Transverse colon (tissue), 4 donors: Measurements from ENCODE around the gene CCDC178. TPM values are rescaled to one million over a fixed set of nuclear protein-coding genes. Genes with fewer than 3 reads are reported as not detected.

ENCODE experiments used
- DNase-seq: peaks from one replicate; pipeline ENCODE4 v3.0.0-alpha.2; 2019
- H3K27ac ChIP-seq, 4 donors: fragments of 200-600 bp; sonication (generic); 2 replicates each; pipeline ENCODE4 v1.5.1; 2016 to 2018; ENCODE audit warnings: inconsistent platforms in 4 of 4
- H3K27me3 ChIP-seq: fragments of 200-600 bp; sonication (generic); 2 replicates; pipeline ENCODE4 v1.5.1; 2017; ENCODE audit warnings: inconsistent platforms
- H3K36me3 ChIP-seq, 4 donors: fragments of 200-600 bp; sonication (generic); 2 replicates each; pipeline ENCODE4 v1.5.1; 2017 to 2019; ENCODE audit warnings: inconsistent platforms in 4 of 4
- H3K4me1 ChIP-seq, 4 donors: fragments of 200-600 bp; sonication (generic); 2 replicates each; pipeline ENCODE4 v1.5.1; 2017 to 2020; ENCODE audit warnings: inconsistent platforms in 4 of 4
- H3K4me3 ChIP-seq, 4 donors: fragments of 200-600 bp; sonication (generic); 1 replicate in 1 of 4; 2 replicates in 3 of 4; pipeline versions ENCODE4 v1.5.1 to v1.6.1; 2017 to 2019; ENCODE audit warnings: inconsistent platforms in 4 of 4
- H3K9me3 ChIP-seq, 2 donors: fragments of 200-600 bp; sonication (generic); 2 replicates each; pipeline ENCODE4 v1.5.1; 2017 to 2019; ENCODE audit warnings: inconsistent platforms in 2 of 2
- EP300 ChIP-seq: sonication (generic); formaldehyde crosslinking; IDR thresholded peaks from one replicate; pipeline ENCODE4 v1.6.1; 2017; ENCODE audit warnings: antibody characterized with exemption, low read depth
- POLR2A ChIP-seq: fragments of 450-650 bp; IDR thresholded peaks from one replicate; pipeline ENCODE4 v1.6.1; 2016; ENCODE audit warnings: antibody characterized with exemption, mild to moderate bottlenecking, moderate library complexity
- POLR2AphosphoS5 ChIP-seq, 3 donors: sonication (generic); formaldehyde crosslinking; IDR thresholded peaks; one replicate each; pipeline ENCODE4 v1.6.1; 2016; ENCODE audit warnings: antibody characterized with exemption in 3 of 3
- WGBS, 2 donors: methylation state at CpG; one replicate each; pipeline ENCODE4 v1.1.5; 2018; ENCODE audit warnings: low coverage in 1 of 2; 5-methylcytosine and 5-hydroxymethylcytosine counted together
- in situ Hi-C, 4 donors: fragments of 200-750 bp; cut with MboI; loops; one replicate each; pipeline versions ENCODE4 v1.15.0 to v1.15.1; 2017; ENCODE audit warnings: low sequenced_read_pairs in 3 of 4, low pct_ligation_motif_present in 1 of 4, low pct_unique_long_range_greater_than_20kb in 1 of 4
- intact Hi-C: fragments of 100-400 bp; cut with DNase I; formaldehyde crosslinking; loops from one replicate; pipeline ENCODE4 v1.15.1; 2023; ENCODE audit warnings: low total_unique reads
- total RNA-seq, 4 donors: library from RNA; depleted of rRNA; stranded (reverse); fragments of >200 nt; gene quantifications; one replicate each; pipeline ENCODE4 v1.1.0, GENCODE V29; 2016
- TF ChIP-seq, protein P1 (sequence below), 5 experiments: fragments of 200-600 bp in 3 of 5; fragments of 450-650 bp in 2 of 5; sonication (generic) in 3 of 5; IDR thresholded peaks; 1 replicate in 2 of 5; 2 replicates in 3 of 5; pipeline ENCODE4 v1.5.1; 2016 to 2017; ENCODE audit warnings: antibody characterized with exemption in 5 of 5, inconsistent platforms in 3 of 5, mild to moderate bottlenecking in 2 of 5, moderate library complexity in 1 of 5

The CCDC178 gene
- total RNA-seq, 4 donors from 2014 or later, result 131 TPM; not detected in 3

GRCh38 chr18:32910694-32911296, 529.7 kb downstream of the CCDC178 start:
- no peaks in the 10 kb centered on the region for H3K4me1 ChIP-seq
- in situ Hi-C loops (no loop called here), intact Hi-C loops (no loop called here)
- no peak overlapping the region for H3K4me3 ChIP-seq
- no peak for TF ChIP-seq EP300
- no peak for TF ChIP-seq POLR2AphosphoS5 (IDR thresholded peaks at IDR 0.05)
- TF ChIP-seq POLR2A, result no peak
- TF ChIP-seq, protein P1, sequence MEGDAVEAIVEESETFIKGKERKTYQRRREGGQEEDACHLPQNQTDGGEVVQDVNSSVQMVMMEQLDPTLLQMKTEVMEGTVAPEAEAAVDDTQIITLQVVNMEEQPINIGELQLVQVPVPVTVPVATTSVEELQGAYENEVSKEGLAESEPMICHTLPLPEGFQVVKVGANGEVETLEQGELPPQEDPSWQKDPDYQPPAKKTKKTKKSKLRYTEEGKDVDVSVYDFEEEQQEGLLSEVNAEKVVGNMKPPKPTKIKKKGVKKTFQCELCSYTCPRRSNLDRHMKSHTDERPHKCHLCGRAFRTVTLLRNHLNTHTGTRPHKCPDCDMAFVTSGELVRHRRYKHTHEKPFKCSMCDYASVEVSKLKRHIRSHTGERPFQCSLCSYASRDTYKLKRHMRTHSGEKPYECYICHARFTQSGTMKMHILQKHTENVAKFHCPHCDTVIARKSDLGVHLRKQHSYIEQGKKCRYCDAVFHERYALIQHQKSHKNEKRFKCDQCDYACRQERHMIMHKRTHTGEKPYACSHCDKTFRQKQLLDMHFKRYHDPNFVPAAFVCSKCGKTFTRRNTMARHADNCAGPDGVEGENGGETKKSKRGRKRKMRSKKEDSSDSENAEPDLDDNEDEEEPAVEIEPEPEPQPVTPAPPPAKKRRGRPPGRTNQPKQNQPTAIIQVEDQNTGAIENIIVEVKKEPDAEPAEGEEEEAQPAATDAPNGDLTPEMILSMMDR (IDR thresholded peaks at IDR 0.05), result no peak
- H3K36me3 ChIP-seq, result no peaks in the 10 kb centered on the region
- no peaks in the 10 kb centered on the region for H3K9me3 ChIP-seq
- no peaks in the 10 kb centered on the region for H3K27me3 ChIP-seq
- H3K27ac ChIP-seq, result no peak overlapping the region
- no peak for DNase-seq
- WGBS, 2 donors, result 79 to 80% methylated on average over 5 of the region's 5 CpGs

DNA sequence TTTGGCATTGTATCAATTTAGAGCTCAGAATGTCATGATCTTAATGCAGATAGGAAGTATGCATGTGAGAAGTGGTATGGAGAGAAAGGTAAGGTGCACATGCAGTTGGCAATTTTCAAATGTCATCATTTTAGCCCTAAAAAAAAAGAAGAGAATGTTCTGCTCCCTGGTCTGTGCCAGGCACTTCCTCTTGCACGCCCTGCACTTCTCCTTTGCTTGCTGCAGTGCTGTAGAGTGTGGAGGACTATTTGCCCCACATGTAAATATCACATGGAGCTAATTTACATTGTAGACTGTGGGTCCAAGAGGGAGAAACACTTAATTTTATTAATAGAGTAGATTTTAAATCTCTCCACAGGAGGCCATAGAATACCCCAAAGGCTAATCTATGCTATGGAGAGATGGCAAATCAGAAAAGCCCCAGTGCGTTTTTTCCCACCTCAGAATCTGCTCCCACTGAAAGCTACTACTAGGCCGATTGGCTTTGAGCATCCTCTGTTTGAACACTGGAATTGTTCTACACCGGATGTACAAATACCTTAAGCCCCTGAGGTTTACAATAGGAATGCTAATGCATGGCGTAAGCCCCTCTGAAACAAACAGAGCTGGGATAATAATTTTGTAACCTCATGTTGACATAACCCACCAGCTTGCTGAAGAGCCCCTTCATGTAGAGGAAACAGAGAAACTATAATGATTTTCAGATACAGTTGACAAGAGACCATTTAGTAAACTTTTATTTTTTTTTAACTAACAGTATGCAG, 530.5 kb downstream of the CCDC178 start:
- in situ Hi-C loops, result no loop called here
- Histone ChIP-seq H3K36me3 (no peaks in the 10 kb centered on the region), H3K4me3 (no peak overlapping the region), H3K4me1 (no peaks in the 10 kb centered on the region), H3K27me3 (no peaks in the 10 kb centered on the region), H3K9me3 (no peaks in the 10 kb centered on the region), H3K27ac (no peak overlapping the region)
- WGBS, 2 donors, result 76 to 82% methylated on average over 3 to 5 of the region's 5 CpGs
- TF ChIP-seq EP300 (no peak), POLR2AphosphoS5 (IDR thresholded peaks at IDR 0.05) (no peak), POLR2A (no peak)
- TF ChIP-seq, protein P1 (IDR thresholded peaks at IDR 0.05), result no peak
- intact Hi-C loops, result no loop called here
- DNase-seq, result no peak

DNA sequence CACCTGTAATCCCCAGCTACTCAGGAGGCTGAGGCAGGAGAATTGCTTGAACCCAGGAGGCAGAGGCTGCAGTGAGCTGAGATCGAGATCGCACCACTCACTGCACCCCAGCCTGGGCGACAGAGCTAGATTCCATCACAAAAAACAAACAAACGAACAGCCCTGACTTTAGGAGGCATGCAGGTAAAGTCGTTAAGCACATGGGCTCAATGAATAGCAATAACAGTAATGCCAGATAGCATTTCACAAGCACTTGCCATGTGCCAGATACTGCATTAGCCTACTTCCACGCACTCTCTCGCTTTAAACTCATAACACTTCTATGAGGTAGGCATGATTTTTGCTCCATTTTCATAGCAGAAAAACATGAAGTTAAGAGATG, 532.1 kb downstream of the CCDC178 start:
- Histone ChIP-seq H3K27me3 (no peaks in the 10 kb centered on the region), H3K9me3 (no peaks in the 10 kb centered on the region), H3K4me1 (no peaks in the 10 kb centered on the region), H3K36me3 (no peaks in the 10 kb centered on the region), H3K27ac (no peak overlapping the region), H3K4me3 (no peak overlapping the region)
- no peak for DNase-seq
- 87% methylated on average over 7 of the region's 7 CpGs; no CpG with 5 or more reads in 1 of the 2 donors for WGBS, 2 donors
- in situ Hi-C loops (no loop called here), intact Hi-C loops (no loop called here)
- TF ChIP-seq EP300 (no peak), POLR2A (no peak), POLR2AphosphoS5 (IDR thresholded peaks at IDR 0.05) (no peak)
- TF ChIP-seq, protein P1 (IDR thresholded peaks at IDR 0.05), result no peak

GRCh38 chr18:32907648-32908423, 532.7 kb downstream of the CCDC178 start:
- WGBS, 2 donors, result 86 to 89% methylated on average over 6 to 12 of the region's 12 CpGs
- in situ Hi-C loops, result no loop called here

More at GRCh38 chr18:32907648-32908423, 532.7 kb downstream of the CCDC178 start:
- no peaks in the 10 kb centered on the region for H3K9me3 ChIP-seq
- no peaks in the 10 kb centered on the region for H3K36me3 ChIP-seq
- intact Hi-C loops, result no loop called here
- DNase-seq, result no peak
- H3K27me3 ChIP-seq, result no peaks in the 10 kb centered on the region
- TF ChIP-seq POLR2AphosphoS5 (IDR thresholded peaks at IDR 0.05), result no peak
- TF ChIP-seq EP300, result no peak
- TF ChIP-seq, protein P1 (IDR thresholded peaks at IDR 0.05), result no peak
- TF ChIP-seq POLR2A, result no peak
- H3K4me1 ChIP-seq, result no peaks in the 10 kb centered on the region
- no peak overlapping the region for H3K4me3 ChIP-seq
- no peak overlapping the region for H3K27ac ChIP-seq
